Activated T-cell treated with anti-CD3 and anti-CD28 coated beads, Interleukin-2, amount 50 U/mL, for 24 hours (primary cell): ENCODE results near the gene DHRS1.

Experiments
- DNase-seq: peaks from one replicate; pipeline ENCODE4 v3.0.0-alpha.2; 2020
- H3K27ac Mint-ChIP-seq: 2 replicates; pipeline ENCODE4 v1.8.0; 2020; ENCODE audit warnings: mild to moderate bottlenecking, mixed read lengths
- H3K27me3 Mint-ChIP-seq: 2 replicates; pipeline ENCODE4 v1.8.0; 2020; ENCODE audit warnings: mixed read lengths
- H3K36me3 Mint-ChIP-seq: 2 replicates; pipeline ENCODE4 v1.8.0; 2020; ENCODE audit warnings: low read depth, mixed read lengths
- H3K4me1 Mint-ChIP-seq: 2 replicates; pipeline ENCODE4 v1.8.0; 2020; ENCODE audit warnings: low read depth, mixed read lengths
- H3K4me3 Mint-ChIP-seq: 2 replicates; pipeline ENCODE4 v1.8.0; 2020; ENCODE audit warnings: mild to moderate bottlenecking, moderate library complexity, mixed read lengths
- H3K9me3 Mint-ChIP-seq: 2 replicates; pipeline ENCODE4 v1.8.0; 2020; ENCODE audit warnings: mixed read lengths

DHRS1 gene

GRCh38 chr14:24308342-24309124 lies 9.0 kb upstream of the DHRS1 start:
- peaks cover 80% of the 10 kb centered on the region for H3K36me3 Mint-ChIP-seq

GRCh38 chr14:24307575-24308341 lies 8.2 kb upstream of the DHRS1 start, which contains the start of gene CIDEB:
Gene CIDEB, minus strand, starts transcription at chr14:24307977. Its CDS starts 119 bp downstream, at chr14:24307858.
- Mint-ChIP-seq H3K27me3 (no peaks in the 10 kb centered on the region), H3K4me1 (peaks cover 48% of the 10 kb centered on the region), H3K27ac (peak within 1 kb of the TSS; percentile 57), H3K4me3 (no peak within 1 kb of the TSS), H3K9me3 (no peaks in the 10 kb centered on the region), H3K36me3 (peaks cover 85% of the 10 kb centered on the region)
- peak; percentile 67 for DNase-seq

More at GRCh38 chr14:24308342-24309124, 9.0 kb upstream of the DHRS1 start:
- Mint-ChIP-seq H3K27me3 (no peaks in the 10 kb centered on the region), H3K4me1 (peaks cover 56% of the 10 kb centered on the region), H3K4me3 (no peak overlapping the region), H3K9me3 (no peaks in the 10 kb centered on the region), H3K27ac (peak overlapping the region; percentile 57)
- no peak for DNase-seq

- peak overlapping the region; percentile 16 for H3K27ac Mint-ChIP-seq
- H3K4me1 Mint-ChIP-seq, result peaks cover 47% of the 10 kb centered on the region
- no peaks in the 10 kb centered on the region for H3K9me3 Mint-ChIP-seq
- H3K4me3 Mint-ChIP-seq, result no peak overlapping the region
- no peak for DNase-seq
- H3K36me3 Mint-ChIP-seq, result peaks cover 87% of the 10 kb centered on the region
- H3K27me3 Mint-ChIP-seq, result no peaks in the 10 kb centered on the region
Measured at GRCh38 chr14:24307156-24307574, 7.6 kb upstream of the DHRS1 start.

- H3K9me3 Mint-ChIP-seq, result no peaks in the 10 kb centered on the region
- H3K27ac Mint-ChIP-seq, result no peak overlapping the region
- no peak overlapping the region for H3K4me3 Mint-ChIP-seq
- H3K27me3 Mint-ChIP-seq, result no peaks in the 10 kb centered on the region
- H3K4me1 Mint-ChIP-seq, result peaks cover 46% of the 10 kb centered on the region
- no peak for DNase-seq
- H3K36me3 Mint-ChIP-seq, result peaks cover 98% of the 10 kb centered on the region
Measured at GRCh38 chr14:24304019-24304387, 4.4 kb upstream of the DHRS1 start.

- Mint-ChIP-seq H3K4me3 (peak overlapping the region; percentile 92), H3K9me3 (no peaks in the 10 kb centered on the region), H3K27me3 (no peaks in the 10 kb centered on the region), H3K36me3 (peaks cover 76% of the 10 kb centered on the region), H3K4me1 (peaks cover 60% of the 10 kb centered on the region), H3K27ac (peak overlapping the region; percentile 96)
- no peak for DNase-seq
Measured at GRCh38 chr14:24300326-24300980, 873 bp upstream of the DHRS1 start.

- DNase-seq, result no peak
- Mint-ChIP-seq H3K4me1 (peaks cover 60% of the 10 kb centered on the region), H3K4me3 (peak overlapping the region; percentile 92), H3K27me3 (no peaks in the 10 kb centered on the region), H3K9me3 (no peaks in the 10 kb centered on the region), H3K27ac (peak overlapping the region; percentile 96), H3K36me3 (peaks cover 74% of the 10 kb centered on the region)
Measured at GRCh38 chr14:24298892-24299254, 707 bp downstream of the DHRS1 start.

- H3K4me3 Mint-ChIP-seq, result no peak overlapping the region
- no peaks in the 10 kb centered on the region for H3K27me3 Mint-ChIP-seq
- H3K9me3 Mint-ChIP-seq, result no peaks in the 10 kb centered on the region
- peak overlapping the region; percentile 79 for H3K27ac Mint-ChIP-seq
- H3K4me1 Mint-ChIP-seq, result peaks cover 58% of the 10 kb centered on the region
- DNase-seq, result no peak
- H3K36me3 Mint-ChIP-seq, result peaks cover 67% of the 10 kb centered on the region
Measured at GRCh38 chr14:24297190-24297964, 2.2 kb downstream of the DHRS1 start.

GRCh38 chr14:24296341-24297157 lies 3.0 kb downstream of the DHRS1 start:
- Mint-ChIP-seq H3K36me3 (peaks cover 67% of the 10 kb centered on the region), H3K9me3 (no peaks in the 10 kb centered on the region), H3K4me1 (peaks cover 50% of the 10 kb centered on the region), H3K4me3 (no peak overlapping the region), H3K27me3 (no peaks in the 10 kb centered on the region), H3K27ac (peak overlapping the region; percentile 79)
- peak; percentile 74 for DNase-seq

- Mint-ChIP-seq H3K4me3 (no peak overlapping the region), H3K27ac (no peak overlapping the region), H3K9me3 (no peaks in the 10 kb centered on the region), H3K27me3 (no peaks in the 10 kb centered on the region), H3K4me1 (peaks cover 51% of the 10 kb centered on the region), H3K36me3 (peaks cover 65% of the 10 kb centered on the region)
- DNase-seq, result no peak
Measured at GRCh38 chr14:24293525-24293924, 6.1 kb downstream of the DHRS1 start.

GRCh38 chr14:24292118-24292807 lies 7.3 kb downstream of the DHRS1 start:
- no peaks in the 10 kb centered on the region for H3K9me3 Mint-ChIP-seq
- peaks cover 46% of the 10 kb centered on the region for H3K4me1 Mint-ChIP-seq
- no peaks in the 10 kb centered on the region for H3K27me3 Mint-ChIP-seq
- no peak overlapping the region for H3K4me3 Mint-ChIP-seq
- no peak overlapping the region for H3K27ac Mint-ChIP-seq
- peaks cover 66% of the 10 kb centered on the region for H3K36me3 Mint-ChIP-seq
- DNase-seq, result no peak

GRCh38 chr14:24291446-24292117 lies 8.0 kb downstream of the DHRS1 start:
- Mint-ChIP-seq H3K9me3 (no peaks in the 10 kb centered on the region), H3K4me1 (peaks cover 39% of the 10 kb centered on the region), H3K27me3 (no peaks in the 10 kb centered on the region), H3K27ac (no peak overlapping the region), H3K36me3 (peaks cover 65% of the 10 kb centered on the region), H3K4me3 (no peak overlapping the region)
- DNase-seq, result no peak

- H3K4me1 Mint-ChIP-seq, result peaks cover 31% of the 10 kb centered on the region
- no peak for DNase-seq
- peaks cover 56% of the 10 kb centered on the region for H3K36me3 Mint-ChIP-seq
- no peaks in the 10 kb centered on the region for H3K27me3 Mint-ChIP-seq
- H3K27ac Mint-ChIP-seq, result no peak overlapping the region
- H3K4me3 Mint-ChIP-seq, result no peak overlapping the region
- H3K9me3 Mint-ChIP-seq, result no peaks in the 10 kb centered on the region
Measured at GRCh38 chr14:24290746-24291145, 8.8 kb downstream of the DHRS1 start.
